Measurements from ENCODE around the gene PDCL3.

Gene PDCL3

DNA sequence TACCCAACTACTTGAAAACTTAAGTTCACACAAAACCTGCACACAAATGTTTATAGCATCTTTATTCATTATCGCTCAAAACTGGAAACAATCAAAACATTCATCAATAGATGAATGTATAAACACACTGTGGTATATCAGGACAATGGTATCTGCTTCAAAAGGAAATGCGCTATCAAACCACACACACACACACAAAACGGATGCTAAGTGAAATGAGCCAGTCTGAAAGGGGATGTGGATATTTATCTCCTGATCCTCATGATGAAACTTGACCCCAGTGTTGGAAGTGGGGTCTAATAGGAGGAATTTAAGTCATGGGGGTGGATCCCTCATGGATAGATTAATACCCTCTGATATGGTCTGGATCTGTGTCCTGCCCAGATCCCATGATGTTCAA lies 22.0 kb downstream of the PDCL3 start:
- no peak for TF ChIP-seq ZBTB7A (IDR thresholded peaks at IDR 0.05; ENCODE audit: low read depth)
- no peak for TF ChIP-seq CREB1 (IDR thresholded peaks at IDR 0.05; ENCODE audit: low read depth)
- TF ChIP-seq RAD21 (IDR thresholded peaks at IDR 0.05; ENCODE audit: low read depth), result no peak
- TF ChIP-seq, protein P1, sequence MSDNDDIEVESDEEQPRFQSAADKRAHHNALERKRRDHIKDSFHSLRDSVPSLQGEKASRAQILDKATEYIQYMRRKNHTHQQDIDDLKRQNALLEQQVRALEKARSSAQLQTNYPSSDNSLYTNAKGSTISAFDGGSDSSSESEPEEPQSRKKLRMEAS (IDR thresholded peaks at IDR 0.05), result no peak
- no peak for TF ChIP-seq TCF12 (IDR thresholded peaks at IDR 0.05; ENCODE audit: low read depth)
- TF ChIP-seq TEAD4 (IDR thresholded peaks at IDR 0.05), result no peak
- no peak for TF ChIP-seq EP300 (IDR thresholded peaks at IDR 0.05; ENCODE audit: borderline replicate concordance)
- TF ChIP-seq, protein P2, sequence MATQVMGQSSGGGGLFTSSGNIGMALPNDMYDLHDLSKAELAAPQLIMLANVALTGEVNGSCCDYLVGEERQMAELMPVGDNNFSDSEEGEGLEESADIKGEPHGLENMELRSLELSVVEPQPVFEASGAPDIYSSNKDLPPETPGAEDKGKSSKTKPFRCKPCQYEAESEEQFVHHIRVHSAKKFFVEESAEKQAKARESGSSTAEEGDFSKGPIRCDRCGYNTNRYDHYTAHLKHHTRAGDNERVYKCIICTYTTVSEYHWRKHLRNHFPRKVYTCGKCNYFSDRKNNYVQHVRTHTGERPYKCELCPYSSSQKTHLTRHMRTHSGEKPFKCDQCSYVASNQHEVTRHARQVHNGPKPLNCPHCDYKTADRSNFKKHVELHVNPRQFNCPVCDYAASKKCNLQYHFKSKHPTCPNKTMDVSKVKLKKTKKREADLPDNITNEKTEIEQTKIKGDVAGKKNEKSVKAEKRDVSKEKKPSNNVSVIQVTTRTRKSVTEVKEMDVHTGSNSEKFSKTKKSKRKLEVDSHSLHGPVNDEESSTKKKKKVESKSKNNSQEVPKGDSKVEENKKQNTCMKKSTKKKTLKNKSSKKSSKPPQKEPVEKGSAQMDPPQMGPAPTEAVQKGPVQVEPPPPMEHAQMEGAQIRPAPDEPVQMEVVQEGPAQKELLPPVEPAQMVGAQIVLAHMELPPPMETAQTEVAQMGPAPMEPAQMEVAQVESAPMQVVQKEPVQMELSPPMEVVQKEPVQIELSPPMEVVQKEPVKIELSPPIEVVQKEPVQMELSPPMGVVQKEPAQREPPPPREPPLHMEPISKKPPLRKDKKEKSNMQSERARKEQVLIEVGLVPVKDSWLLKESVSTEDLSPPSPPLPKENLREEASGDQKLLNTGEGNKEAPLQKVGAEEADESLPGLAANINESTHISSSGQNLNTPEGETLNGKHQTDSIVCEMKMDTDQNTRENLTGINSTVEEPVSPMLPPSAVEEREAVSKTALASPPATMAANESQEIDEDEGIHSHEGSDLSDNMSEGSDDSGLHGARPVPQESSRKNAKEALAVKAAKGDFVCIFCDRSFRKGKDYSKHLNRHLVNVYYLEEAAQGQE (IDR thresholded peaks at IDR 0.05; ENCODE audit: low read depth), result no peak
- TF ChIP-seq, protein P3, sequence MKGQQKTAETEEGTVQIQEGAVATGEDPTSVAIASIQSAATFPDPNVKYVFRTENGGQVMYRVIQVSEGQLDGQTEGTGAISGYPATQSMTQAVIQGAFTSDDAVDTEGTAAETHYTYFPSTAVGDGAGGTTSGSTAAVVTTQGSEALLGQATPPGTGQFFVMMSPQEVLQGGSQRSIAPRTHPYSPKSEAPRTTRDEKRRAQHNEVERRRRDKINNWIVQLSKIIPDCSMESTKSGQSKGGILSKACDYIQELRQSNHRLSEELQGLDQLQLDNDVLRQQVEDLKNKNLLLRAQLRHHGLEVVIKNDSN (IDR thresholded peaks at IDR 0.05), result no peak
- no peak for TF ChIP-seq EGR1 (IDR thresholded peaks at IDR 0.05)
- TF ChIP-seq FOXM1 (IDR thresholded peaks at IDR 0.05; ENCODE audit: borderline replicate concordance, low read depth), result no peak
- TF ChIP-seq TAF1 (IDR thresholded peaks at IDR 0.05; ENCODE audit: low read depth), result no peak
- TF ChIP-seq CEBPB (IDR thresholded peaks at IDR 0.05), result no peak
- no peak for TF ChIP-seq YY1 (IDR thresholded peaks at IDR 0.05; ENCODE audit: low read depth)
- TF ChIP-seq NFIC (IDR thresholded peaks at IDR 0.05), result no peak

DNA sequence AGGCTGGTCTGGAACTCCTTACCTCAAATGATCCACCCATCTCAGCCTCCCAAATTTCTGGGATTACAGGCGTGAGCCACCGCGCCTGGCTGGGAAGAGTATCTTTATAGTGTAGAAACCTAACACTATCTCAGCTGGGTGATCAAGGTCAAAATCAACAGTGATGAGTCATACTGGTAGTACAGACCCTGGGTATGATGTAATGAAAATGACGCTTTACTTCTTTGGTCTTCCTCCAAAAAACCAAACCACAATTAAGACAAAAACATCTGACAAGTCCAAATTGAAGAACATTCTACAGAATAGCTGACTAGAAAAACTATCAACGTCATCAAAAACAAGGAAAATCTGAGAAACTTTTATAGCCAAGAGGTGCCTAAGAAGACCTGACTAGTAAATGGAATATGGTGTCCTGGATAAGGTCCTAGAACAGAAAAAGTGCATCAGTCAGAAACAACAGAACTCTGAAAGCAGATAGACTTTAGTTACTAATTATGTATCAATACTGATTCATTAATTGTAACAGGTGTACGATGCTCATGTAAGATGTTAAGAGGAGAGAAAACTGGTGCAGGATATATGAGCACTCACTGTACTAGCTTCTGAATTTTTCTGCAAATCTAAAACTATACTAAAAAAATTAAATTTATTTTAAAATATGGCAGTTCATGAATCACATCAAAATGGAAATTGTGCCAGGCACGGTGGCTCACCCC lies 25.4 kb downstream of the PDCL3 start:
- TF ChIP-seq TCF12 (IDR thresholded peaks at IDR 0.05; ENCODE audit: low read depth), result no peak

DNA sequence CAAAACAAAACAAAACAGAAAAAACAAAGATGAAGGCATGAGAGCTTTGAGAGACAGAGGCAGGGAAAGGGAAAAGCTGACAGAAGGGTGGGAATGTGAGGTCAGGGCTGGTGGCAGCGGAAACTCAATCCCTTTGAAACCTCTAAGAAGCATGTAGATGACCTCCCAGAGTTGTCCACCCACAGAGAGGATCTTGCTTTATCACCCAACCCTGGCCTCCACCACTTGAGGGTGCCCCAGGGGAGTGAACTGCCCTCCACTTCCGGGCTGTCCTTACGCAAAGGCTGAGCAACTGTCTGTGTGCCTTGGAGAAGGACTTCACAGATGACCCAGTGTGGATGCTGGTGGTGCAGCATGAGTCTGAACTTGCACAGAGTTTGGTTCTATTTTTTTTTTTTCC lies 26.7 kb downstream of the PDCL3 start:
- TF ChIP-seq NFIC (IDR thresholded peaks at IDR 0.05) (no peak), EGR1 (IDR thresholded peaks at IDR 0.05) (no peak), TCF12 (IDR thresholded peaks at IDR 0.05; ENCODE audit: low read depth) (no peak), YY1 (IDR thresholded peaks at IDR 0.05; ENCODE audit: low read depth) (no peak), EP300 (IDR thresholded peaks at IDR 0.05; ENCODE audit: borderline replicate concordance) (no peak), CEBPB (IDR thresholded peaks at IDR 0.05) (no peak), RAD21 (IDR thresholded peaks at IDR 0.05; ENCODE audit: low read depth) (no peak), TEAD4 (IDR thresholded peaks at IDR 0.05) (no peak)
- TF ChIP-seq, protein P3 (IDR thresholded peaks at IDR 0.05), result no peak
- TF ChIP-seq, protein P1 (IDR thresholded peaks at IDR 0.05), result no peak

DNA sequence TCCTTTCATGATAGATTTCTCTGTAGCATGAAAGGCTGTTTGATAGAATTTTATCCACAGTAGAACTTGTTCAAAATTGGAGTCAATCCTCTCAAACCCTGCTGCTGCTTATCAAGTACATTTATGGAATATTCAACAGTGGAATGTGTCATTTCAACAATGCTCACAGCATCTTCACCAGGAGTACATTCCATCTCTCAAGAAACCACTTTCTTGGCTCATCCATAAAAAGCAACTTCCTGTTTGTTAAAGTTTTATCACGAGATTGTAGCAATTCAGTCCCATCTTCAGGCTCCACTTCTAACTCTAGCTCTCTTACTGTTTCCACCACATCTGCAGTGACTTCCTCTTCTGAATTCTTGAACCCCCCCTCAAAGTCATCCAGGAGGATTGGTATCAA lies 29.4 kb downstream of the PDCL3 start:
- no peak for TF ChIP-seq TAF1 (IDR thresholded peaks at IDR 0.05; ENCODE audit: low read depth)
- TF ChIP-seq, protein P1 (IDR thresholded peaks at IDR 0.05), result no peak
- TF ChIP-seq, protein P2 (IDR thresholded peaks at IDR 0.05; ENCODE audit: low read depth), result no peak
- no peak for TF ChIP-seq CREB1 (IDR thresholded peaks at IDR 0.05; ENCODE audit: low read depth)

DNA sequence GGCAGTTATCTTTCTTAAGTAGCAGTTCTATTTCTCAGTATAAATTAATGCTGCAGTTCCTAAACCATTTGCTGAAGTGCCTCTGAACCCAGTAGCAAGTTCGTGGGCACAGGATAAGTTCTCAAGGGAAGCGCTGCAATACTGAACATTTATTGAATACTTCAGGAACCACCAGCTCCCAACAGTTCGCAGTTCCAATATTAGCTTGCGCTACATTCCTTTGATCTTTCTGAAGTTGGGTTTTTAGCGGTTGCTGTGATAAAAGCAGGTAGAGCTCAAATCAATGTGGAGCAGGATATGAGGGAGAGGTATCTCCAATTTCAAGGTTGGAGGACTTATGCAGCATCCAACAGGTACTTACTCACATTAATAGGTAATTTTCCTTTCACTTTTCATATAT lies 33.7 kb downstream of the PDCL3 start:
- TF ChIP-seq YY1 (IDR thresholded peaks at IDR 0.05; ENCODE audit: low read depth), result no peak

DNA sequence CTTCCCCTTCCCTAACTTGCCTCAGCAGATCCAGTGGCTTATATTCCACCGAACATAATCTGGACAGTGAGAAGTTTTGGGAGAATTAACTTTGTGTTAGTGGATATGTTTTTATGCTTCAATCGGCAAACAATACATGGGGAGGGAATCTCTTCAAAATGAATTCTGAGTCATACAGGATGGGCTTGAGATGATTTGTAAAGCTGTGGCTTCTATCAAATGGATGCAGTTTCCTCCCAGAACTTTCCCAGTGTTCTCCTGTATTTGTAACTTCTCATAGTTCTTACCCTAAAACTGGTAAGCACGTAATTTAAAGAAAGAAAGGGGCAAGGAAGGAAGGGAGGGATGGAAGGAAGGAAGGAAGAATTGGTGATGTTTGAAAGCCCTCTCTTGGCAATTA lies 36.8 kb downstream of the PDCL3 start:
- TF ChIP-seq CREB1 (IDR thresholded peaks at IDR 0.05; ENCODE audit: low read depth) (no peak), FOXM1 (IDR thresholded peaks at IDR 0.05; ENCODE audit: borderline replicate concordance, low read depth) (no peak), ZBTB7A (IDR thresholded peaks at IDR 0.05; ENCODE audit: low read depth) (no peak), EP300 (IDR thresholded peaks at IDR 0.05; ENCODE audit: borderline replicate concordance) (no peak), TEAD4 (IDR thresholded peaks at IDR 0.05) (no peak)
- TF ChIP-seq, protein P3 (IDR thresholded peaks at IDR 0.05), result no peak
- TF ChIP-seq, protein P2 (IDR thresholded peaks at IDR 0.05; ENCODE audit: low read depth), result no peak

Data from Ishikawa (cell line).